Activated CD4-positive, alpha-beta T cell treated with anti-CD3 and anti-CD28 coated beads, Interleukin-2, Interleukin-4, amounts not matched to agents 100 ng/mL and 50 ng/mL, durations not matched to agents 16 hours and 8 hours (primary cell): ENCODE results near the gene THSD4.
"Not testable (repeated sequence)": the region's sequence is repeated elsewhere in the genome, so short reads cannot be mapped to it uniquely, and the experiment has no call there.

Experiments used
- DNase-seq: peaks from one replicate; pipeline ENCODE4 v3.0.0-alpha.2; 2020; ENCODE audit warnings: low spot score

The THSD4 gene

DNA sequence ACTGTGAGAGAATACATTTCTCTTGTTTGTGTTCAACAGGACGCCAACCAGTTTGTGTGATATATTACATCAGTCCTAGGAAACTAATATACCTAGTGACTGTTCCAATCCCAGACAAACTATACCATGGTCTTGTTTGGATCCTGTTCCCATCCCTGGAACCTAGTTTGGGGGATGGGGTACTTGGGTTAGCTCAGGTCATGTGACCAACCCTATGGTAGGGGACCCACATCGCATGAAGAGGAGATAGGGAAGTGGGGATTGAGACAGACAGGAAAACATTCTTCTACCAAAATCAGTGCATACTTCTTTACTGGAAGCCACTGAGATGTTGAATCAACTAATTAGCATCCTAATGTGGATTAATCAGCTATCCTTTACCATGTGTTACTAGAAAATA lies 146.1 kb downstream of the THSD4 start:
- no peak for DNase-seq

DNA sequence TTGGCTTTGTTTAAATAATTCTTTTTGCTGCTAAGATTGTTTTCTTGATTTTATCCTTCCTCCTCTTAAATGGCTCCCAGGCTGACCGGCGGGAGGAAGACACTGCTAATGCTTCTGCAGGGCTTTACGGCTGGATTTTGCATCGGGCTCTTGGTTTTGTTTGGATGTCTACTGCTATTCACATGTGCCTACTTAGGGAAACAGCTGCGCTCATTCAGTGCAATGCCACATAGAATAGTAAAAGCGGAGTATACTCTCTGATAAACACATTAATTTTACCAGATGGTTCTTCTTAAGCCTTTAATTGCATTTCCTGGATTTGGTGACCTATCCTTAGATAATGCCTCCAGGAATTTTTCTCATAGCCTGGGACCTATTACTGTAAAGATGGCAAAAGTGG lies 146.6 kb downstream of the THSD4 start:
- no peak for DNase-seq

DNA sequence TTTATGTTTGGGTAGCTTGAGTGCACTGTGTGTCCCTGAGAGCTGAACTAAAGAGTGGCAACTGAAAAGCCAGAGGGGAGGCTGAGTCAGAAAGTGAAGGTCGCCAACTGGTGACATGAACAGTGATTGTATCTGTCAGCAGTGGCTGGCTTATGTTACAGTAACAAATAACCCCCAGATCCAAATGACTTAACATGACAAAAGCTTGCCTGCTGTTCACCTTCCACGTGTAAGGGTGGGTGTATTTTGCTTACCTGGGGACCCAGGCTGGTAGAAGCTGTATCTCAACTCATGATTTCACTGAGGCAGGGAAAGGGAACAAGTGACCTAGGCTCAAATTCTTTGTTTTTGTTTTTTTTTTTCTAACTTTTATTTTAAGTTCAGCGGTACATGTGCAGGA lies 147.3 kb downstream of the THSD4 start:
- no peak for DNase-seq

DNA sequence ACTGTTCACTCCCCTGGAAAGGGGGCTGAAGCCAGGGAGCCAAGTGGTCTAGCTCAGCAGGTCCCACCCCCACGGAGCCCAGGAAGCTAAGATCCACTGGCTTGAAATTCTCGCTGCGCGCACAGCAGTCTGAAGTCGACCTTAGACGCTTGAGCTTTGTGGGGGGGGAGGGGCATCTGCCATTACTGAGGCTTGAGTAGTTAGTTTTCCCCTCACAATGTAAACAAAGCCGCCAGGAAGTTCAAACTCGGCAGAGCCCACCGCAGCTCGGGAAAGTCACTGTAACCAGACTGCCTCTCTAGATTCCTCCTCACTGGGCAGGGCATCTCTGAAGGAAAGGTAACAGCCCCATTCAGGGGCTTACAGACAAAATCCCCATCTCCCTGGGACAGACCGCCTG lies 150.3 kb downstream of the THSD4 start:
- not testable (repeated sequence) for DNase-seq

DNA sequence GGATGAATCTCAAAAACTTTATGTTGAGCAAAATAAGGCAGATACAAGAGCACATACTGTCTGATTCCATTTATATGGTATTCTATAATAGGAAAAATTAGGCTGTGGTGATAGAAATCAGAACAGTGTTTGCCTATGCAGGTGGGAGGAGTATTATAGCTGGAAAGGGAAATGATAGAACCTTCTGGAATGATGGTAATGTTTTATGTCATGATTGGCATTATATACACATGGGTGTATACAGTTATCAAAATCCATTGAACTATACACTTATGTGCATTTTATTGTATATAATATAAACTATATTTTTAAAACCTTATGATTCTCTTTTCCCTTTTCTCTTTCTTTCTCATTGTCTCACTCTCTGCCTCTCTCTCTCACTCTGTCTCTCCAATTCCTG lies 156.1 kb downstream of the THSD4 start:
- no peak for DNase-seq

DNA sequence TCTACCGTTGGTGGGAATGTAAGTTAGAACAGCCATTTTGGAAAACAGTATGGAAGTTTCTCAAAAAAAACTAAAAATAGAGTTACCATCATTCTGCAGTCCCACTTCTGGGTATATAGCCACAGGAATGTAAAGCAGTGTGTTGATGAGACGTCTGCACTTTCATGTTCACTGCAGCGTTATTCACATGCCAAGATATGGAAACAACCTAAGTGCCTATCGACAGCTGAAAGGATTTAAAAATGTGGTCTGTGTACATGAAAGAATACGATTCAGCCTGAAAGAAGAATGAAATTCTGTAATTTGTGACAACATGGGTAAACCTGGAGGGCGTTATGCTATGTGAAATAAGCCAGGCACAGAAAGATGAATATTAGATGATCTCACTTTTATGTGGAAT lies 157.7 kb downstream of the THSD4 start:
- DNase-seq: no peak

DNA sequence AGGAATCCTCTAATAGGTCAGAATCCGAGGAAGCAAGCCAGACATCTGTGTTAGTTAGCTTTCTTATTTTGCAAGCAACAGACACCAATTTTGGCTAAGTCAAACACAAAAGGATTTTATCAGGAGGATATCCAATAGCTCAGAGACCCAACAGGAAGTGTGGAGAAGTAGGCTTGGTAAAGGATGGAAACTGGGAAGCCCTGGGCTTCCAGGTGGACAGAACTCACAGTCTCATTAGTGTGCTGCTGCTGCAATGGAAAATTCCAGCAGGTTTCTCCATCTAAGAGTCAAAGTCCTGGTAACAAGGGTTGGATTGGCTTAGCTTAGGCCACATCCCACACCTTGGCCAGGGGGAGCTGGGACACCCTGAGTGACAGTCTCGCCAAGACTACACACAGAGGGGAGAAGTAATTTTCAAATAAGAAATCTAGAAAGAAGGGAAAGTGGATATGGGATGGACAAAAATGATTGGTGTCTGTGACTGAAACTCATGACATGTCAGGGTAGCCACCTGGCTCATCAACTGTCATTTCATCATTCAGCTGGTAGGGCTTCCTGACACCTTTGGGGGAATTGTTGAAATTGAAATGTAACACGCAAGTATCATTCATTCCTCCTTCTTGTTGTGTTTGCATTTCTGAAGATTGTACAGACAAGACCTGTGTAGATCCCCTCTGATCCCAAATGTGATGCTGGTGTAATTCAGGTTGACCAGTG lies 158.6 kb downstream of the THSD4 start:
- DNase-seq: no peak

DNA sequence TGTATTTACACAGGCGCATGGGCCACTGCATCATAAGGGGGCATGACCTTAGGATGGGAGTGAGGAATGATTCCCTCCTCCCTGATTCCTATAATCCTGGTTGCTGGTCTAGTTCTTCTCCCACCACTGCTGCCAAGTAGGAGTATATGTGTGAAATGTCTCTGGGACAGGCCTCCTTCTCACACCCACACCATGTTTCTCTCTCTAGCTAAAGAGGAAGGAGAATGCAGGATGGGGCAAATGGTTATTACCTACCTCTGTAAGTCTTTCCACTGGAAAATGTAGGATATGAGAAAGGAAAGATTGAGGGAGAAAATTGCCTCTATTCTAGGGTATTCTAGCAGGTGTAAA lies 159.2 kb downstream of the THSD4 start:
- no peak for DNase-seq

DNA sequence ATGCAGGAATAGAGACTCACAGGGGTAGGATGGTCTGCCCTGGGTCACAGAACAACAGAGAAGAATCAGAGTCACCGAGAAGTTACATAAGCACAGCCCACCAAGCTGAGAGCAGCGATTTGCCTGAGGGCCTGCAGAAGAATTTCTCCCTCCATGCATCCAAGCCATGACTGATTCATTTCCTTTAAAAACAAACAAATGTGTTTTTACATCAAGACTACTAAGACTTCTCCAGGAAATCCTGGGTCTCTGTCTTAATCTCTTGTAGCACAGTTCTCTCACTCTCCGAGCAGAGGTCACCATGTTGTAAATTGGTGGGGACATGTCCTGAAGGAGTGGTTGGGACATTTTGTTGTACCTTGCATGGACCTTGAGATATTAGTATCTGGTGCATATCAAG lies 159.8 kb downstream of the THSD4 start:
- DNase-seq: no peak

DNA sequence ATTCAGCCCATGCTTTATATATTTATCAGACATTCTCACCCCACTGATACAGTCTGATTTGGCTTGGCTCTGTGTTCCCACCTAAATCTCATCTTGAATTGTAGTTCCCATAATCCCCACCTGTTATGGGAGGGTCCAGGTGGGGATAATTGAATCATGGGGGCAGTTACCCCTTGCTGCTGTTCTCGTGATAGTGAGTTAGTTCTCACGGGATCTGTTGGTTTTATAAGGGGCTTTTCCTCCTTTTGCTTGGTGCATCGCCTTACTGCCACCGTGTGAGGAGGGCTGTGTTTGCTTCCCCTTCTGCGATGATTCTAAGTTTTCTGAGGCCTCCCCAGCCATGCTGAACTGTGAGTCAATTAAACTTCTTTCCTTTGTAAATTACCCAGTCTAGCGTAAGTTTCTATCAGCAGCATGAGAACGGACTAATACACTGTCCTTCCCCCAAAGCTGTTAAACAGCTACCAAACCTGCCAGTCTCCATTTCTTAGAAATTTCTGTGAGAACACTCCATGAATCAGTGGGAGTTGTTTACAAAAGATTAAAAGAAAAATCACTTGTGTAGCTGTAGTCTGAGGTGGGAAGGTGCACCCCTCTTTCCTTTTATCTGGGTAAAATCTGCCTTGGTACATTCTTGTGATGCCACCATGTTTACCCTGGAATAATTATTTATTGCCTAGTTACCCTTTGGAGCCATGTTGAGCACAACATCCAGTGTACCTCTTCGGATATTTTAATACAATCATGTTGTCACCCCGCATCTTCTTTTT lies 160.5 kb downstream of the THSD4 start:
- DNase-seq: no peak

DNA sequence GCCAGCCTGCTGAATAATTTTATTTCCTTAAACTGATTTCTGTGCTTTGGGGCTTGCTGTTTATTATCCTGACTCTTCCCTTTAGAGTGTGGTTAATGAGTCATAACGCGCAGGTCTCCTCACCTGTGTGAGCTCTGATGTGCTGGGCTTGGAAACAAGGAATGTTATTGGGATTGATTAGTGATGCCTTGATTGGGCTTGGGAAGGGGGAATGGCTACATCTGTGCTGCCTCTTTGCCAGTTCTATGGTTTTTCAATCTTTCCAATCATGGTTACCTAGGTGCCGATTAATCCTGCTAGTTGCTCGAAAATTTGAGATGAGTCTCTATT lies 161.0 kb downstream of the THSD4 start:
- no peak for DNase-seq

DNA sequence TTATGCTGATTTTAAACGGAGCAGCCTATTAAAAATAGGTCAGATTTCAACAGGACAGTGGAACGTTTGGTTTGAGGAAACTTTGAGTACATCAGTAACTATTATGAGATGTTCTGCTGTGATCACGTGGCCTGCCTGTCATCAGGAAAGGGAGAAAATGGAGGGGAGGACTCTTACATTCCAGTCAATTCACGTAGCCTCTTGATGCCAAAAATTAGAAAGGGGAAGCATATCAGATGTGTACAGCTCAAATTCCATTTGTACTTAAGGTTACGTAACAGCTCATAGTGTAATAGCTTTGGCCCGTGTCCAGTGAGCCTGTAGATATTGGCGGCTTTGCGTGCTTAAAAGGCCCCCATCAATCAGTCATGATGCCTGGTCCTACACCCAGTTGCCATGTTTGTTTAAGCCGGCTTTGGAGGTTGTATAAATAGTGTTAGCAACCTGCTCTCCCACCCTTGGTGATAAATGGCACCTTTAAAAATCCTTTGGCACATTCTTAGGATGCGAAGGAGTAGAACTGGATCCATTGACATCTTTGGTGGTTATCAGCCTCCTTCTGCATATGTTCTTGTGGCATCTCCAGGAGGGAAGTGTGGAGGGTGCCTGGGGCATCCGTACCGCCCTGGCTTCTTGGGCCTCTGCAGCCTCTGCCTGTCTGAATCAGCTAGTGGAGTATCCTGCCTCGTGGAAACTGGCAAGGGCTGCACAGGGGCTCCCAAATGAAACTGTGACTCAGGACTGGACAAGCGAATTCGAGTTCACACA lies 163.9 kb downstream of the THSD4 start:
- no peak for DNase-seq

DNA sequence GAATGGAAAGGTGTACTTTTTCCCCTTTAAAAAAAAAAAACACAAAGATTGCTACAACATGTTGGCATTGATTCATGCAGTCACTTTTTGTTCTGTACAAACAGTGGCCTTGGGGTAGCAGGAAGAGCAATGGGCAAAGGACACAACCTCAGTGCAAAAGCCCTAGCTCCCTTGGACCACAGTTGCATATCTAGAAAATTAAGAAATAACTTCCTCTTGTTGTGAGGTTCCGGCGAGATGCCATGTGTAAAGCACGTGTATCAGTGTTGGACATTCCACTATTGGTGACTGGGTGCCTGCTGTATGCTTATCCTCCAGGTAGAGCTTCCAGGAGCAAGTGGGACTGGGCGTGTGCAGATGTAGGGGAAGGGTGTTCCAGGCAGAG lies 164.5 kb downstream of the THSD4 start:
- no peak for DNase-seq

DNA sequence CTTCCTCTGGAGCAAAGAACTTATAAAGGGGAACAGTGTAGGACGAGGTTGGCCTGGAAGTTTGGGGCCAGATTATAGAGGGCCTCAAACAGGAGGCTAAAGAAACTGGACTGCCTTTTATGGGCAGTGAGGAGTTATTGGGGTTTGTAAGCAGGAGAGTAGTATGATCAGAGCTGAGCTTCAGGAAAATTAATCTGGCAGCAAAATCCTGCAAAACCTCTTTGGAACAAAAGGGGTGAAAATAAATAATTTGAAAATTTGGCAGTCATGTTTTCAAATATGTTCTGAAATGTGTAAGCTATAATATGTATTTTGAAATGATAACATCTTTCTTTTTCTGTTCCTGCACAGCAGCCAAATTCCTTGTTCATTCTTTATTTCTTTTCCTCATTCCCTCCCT lies 164.9 kb downstream of the THSD4 start:
- DNase-seq: no peak

DNA sequence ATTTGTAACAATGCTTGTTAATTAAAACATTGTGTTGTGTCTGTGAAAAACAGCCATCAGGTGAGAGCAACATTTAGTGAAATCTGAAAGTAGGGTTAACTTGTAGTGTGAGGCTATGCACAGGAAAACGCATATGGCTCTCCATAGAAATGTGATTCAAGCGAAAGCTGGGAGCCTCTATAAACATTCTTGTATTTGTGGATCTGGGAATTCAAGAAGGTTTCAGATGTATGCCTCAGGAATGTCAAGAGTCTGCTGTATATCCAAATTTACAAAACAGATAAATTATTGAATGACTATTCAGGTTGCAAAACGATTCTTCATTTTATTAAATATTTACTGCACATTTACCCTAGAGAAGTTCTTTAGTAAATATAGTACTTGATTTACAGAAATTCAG lies 166.0 kb downstream of the THSD4 start:
- no peak for DNase-seq

DNA sequence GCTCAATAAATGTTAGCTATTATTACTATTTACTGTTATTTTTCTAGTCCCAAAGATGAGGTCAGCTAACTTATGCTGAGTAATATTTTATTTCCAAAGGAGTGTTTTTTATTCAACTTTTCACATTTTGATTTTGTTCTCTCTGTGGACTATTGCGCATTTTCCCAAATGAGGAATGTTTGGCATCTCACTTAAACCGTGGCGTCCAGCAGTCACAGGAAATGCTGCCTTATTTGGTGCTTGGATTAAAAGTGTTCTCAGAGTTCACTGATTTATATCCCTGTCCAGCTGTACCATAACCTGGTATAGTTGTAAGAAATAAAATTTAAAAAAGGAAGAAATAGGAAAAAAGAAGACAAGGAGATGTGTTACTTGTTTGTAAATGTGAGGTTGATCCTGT lies 166.8 kb downstream of the THSD4 start:
- no peak for DNase-seq

DNA sequence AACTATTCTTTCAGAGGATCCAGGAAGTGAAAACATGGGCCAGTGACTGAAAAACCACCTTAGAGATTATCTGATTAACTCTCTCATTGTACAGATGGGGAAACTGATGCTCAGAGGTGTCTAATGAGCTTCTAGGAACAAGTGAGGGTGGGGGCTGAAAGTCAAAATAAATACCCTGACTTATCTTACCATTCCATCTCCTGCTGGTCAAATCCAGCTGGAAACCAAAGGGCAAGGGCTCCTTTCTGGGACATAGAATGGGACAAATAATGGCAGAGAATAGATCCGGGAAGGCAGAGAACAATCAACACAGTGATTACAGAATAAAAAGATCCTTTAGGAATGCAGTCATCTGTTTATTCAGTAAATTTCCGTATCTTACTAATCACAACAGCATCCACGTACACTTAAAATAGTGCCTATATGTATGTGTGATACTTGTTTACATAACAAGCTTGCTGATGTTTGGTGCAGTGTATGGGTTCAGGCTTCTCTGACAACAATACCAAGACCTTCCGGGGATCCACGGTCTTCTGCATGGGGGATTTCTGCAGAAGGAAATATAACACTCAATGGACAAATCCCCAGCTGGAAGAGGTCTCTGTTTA lies 173.2 kb downstream of the THSD4 start:
- DNase-seq: no peak

DNA sequence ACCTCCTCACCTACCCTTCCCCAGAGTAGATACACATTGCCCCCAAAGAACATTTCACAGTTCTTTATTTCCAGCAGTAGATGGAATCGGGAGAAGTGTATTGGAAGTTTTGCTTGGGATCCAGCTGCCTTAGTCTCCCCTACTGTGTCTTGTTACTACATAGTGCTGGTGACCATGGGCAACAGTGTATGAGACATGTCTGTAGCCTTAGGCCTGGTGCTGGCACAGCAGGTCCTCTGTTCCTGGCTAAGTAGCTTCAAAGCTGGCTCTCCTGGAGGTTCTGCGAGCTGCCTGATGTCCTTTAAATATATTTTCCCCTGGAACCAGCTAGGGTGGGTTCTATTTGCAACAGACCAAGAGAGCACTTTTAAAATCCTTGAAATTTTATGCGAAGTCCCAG lies 174.7 kb downstream of the THSD4 start:
- no peak for DNase-seq

DNA sequence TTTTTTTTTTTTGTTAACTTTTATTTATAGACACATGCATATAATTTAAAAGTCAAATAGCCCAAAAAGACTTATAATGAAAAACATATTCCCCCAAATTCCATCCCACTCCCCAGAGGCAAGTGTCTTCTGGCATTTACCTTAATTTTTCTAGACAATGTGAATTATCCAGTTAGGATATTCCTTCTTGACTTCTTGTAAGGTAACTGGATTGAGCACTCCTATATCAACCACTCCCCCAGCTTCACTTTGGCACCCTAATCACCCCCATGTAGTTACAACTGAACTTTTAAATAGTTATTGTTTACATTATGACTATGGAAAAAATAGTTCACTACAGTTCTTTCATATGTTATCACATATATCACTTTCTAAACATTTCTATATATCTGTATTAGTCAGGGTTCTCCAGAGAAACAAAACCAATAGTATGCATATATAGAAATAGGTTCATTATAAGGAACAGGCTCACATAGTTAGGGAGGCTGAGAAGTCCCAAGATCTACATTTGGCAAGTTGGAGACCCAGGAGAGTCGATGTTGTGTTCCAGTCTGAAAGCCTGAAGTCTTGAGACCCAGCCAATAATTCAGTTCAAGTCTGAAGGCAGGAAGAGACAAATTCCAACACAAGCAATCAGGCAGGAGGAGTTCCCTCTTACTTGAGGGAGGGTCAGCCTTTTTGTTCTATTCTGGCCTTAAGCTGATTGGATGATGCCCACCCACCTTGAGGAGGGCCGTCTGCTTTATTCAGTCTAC lies 175.8 kb downstream of the THSD4 start:
- DNase-seq: no peak

DNA sequence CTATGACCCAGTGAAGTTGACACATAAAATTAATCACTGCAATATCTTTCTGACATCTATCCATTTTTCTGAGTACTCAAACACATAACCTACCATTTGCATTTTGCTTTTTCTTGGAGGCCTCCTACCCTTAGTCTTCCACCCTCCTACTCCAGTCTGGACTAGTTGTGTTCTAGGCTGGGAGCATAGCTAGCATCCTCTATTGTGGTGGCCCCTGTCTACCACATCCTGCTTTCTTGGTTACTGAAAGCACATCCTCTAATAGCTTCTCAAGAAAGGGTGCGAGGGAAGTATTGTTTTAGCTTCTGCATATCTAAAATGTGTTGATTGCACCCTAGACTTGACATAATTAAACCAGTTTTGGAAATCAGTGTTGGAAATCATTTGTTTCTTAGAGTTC lies 176.5 kb downstream of the THSD4 start:
- DNase-seq: peak; percentile 0

DNA sequence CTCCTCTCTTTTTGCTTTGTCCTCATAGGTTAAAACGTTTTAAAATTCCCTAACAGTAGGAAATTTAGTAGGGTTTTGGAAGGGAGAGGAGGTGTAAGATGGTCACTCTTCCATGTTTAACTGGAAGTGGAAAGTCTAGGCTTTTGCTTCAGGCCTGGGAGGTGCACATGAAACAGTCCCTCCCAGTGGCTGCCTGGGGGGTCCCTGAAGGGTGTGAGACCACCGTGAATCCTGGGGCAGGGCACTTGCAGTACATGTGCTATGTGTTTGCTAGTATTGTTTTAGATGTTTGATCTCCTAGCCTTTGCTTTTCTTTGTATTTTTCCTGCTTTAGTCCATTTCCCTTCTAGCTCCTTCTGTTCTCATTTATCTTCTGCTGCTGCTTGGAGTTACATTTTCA lies 178.5 kb downstream of the THSD4 start:
- DNase-seq: no peak

DNA sequence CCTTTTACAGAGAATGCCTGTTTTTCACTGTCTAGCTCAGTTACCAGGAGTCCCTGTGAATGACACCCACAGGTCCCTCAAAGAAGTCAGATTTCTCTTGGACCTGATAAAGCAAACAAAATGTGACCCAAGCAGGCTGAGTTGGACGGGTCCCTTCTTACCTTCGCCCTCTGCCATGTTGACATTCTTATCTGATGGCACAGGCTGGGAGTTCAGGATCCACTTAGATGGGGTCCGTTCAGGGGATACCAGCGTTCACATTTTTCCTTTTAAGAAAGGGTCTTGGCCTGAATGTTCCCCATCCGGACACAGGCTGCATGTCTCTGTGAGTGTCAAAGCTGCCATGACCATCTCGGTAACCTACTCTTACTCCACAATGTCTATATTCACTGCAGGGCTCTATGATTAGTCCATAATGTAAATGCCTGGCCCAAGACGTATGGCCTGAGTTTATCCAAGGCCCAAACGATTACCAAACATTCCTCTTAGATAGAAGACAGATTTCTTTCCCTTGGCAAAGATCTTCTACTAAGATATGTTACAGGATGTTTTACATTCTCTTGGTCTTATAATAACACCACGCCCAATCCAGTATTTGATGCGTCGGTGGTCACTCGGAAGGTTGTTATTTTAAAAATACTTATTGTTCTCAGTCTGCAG lies 179.1 kb downstream of the THSD4 start:
- DNase-seq: no peak
